NCI-H1694 treated with DMSO at 0.1 percent for 48 hours (cell line): Measurements from ENCODE around the gene IL1RAPL2.
"Not testable (repeated sequence)": the region's sequence is repeated elsewhere in the genome, so short reads cannot be mapped to it uniquely, and the experiment has no call there.

Source experiments
- DNase-seq: peaks from one replicate; lab custom pipeline; 2025; lab: John Stamatoyannopoulos, UW

Gene IL1RAPL2

GRCh38 chrX:104854790-104855340 is 288.9 kb downstream of the IL1RAPL2 start:
- no peak for DNase-seq

DNA sequence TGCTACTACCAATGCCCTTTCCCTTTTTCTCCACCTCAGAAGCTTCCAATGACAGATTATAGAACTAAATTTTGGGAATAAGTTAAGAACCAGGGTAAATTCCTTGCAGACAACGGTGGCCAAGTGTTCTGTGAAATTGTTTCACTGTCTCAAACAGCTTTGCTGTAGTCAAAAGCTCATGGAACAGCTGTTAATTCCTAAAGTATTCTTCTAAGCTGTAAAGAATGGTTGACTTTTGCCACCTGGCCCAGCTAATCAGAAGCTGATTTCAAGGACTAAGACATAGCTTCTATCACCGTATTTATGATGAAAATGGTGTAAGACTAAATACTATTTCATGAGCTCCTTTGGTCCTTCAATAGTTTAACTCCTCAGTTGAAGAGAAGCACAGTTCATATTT is 297.5 kb downstream of the IL1RAPL2 start:
- DNase-seq = no peak

DNA sequence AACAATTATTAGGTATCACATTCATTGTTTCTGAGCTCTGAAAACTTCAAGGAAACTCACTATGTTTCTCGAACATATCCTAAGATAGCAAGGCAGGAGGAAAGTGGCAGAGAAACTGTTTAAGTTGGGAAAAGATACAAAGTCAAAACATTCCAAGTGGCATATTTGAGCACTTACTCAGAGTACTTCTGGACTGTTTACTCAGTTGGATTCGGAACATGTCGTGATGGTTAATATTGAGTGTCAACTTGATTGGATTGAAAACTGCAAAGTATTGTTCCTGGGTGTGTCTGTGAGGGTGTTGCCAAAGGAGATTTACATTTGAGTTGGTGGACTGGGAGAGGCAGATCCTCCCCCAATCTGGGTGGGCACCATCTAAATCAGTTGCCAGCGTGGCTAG is 298.3 kb downstream of the IL1RAPL2 start:
- no peak for DNase-seq

DNA sequence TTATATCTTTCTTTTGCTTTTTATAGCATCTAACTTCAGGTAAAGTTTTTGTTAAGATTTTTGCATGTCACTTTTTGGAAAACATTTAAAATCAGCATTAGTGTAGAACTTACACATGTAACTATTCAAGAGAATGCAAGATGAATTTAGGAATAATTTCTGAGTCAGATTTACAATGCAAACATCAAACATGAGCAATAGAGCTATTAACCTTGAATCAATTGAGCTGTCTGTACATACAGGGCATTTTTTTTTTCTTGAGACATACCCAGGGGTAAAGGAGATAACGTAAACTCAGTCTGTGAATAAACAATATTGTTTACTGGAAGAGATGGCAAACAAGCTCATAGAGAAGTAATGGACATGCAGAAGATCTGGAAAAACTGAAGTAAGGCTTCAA is 311.5 kb downstream of the IL1RAPL2 start:
- DNase-seq = no peak

GRCh38 chrX:104902070-104902469 is 336.1 kb downstream of the IL1RAPL2 start:
- DNase-seq = no peak

GRCh38 chrX:104909694-104910093 is 343.7 kb downstream of the IL1RAPL2 start:
- not testable (repeated sequence) for DNase-seq

DNA sequence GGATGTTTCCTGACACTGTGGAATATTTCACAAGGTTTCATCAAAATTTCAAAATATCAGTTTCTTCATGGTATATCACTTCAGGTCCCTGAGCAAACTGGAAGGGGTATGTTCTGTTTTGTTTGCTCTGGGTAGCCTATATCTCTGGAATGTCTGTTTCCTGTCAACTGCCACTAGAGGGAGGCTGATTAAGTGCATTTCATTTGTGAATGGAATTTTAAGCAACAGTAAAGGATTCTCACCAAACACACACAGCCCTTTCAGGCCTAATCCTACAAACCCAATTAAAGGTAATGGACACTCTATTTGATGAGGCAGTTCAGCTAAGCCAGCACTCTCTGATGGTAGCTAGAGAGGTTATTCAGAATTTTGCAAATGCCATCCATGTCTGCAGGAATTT is 347.3 kb downstream of the IL1RAPL2 start:
- no peak for DNase-seq

DNA sequence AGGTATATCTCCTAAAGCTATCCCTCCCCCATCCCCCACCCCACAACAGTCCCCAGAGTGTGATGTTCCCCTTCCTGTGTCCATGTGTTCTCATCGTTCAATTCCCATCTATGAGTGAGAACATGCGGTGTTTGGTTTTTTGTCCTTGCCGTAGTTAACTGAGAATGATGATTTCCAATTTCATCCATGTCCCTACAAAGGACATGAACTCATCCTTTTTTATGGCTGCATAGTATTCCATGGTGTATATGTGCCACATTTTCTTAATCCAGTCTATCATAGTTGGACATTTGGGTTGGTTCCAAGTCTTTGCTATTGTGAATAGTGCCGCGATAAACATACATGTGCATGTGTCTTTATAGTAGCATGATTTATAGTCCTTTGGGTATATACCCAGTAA is 348.7 kb downstream of the IL1RAPL2 start:
- DNase-seq = not testable (repeated sequence)

GRCh38 chrX:104918122-104918521 is 352.1 kb downstream of the IL1RAPL2 start:
- DNase-seq = no peak

GRCh38 chrX:104921584-104922205 is 355.7 kb downstream of the IL1RAPL2 start:
- DNase-seq = no peak

DNA sequence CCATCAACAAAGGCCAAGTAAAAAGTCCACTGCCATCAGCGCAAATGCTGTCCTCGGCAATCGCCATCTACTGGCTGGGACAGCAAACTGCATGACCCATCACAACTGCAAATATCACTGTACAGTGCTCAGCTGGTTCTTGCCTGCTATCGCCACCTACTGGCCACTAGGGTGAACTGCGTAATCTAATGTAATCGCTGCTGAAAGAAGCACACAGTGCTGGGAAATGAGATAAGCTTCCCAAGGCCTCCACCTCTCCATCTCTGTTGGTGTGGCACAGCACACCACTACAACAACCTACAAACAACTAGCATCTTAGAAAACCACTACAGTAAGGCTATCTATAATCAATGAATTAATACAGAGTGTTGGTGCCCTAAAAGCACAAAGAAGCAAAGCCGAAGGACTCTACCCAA is 356.2 kb downstream of the IL1RAPL2 start:
- DNase-seq = peak; percentile 56

DNA sequence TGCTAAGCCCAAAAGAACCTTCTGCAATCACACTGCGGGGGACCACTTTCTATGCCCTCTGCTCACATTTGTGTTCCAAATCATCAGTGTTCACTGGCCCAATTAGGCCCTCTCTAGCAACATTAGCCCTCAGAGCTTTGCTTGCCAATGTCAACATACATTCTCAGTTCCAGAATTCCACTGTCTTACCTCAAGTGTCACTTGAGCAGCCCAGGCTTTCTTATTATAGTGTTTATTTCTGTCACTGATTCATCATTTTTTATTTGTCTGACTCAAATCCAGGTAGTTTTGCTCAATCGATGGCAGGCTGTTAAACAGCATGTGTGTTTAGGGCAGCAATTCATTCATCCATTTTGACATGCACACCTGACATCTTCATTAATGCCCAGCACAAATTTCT is 363.3 kb downstream of the IL1RAPL2 start:
- no peak for DNase-seq

DNA sequence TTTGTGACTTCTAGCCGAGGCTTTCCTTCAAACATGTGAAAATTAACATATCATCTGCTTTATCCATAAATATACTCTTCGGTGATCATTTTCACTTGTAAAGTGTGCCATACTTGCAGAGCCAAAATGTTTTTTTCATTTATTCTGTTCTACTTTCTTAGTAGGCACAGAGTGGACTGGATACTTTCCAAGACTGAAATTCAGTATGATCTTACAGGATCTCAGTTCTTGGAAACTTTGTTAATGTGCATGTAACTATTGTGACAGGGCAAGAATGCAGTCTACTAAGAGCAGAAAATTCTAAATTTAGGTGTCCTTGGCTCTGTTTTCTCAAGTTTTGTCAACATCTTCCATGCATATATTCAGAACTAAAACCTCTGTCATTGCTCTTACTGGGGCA is 369.6 kb downstream of the IL1RAPL2 start:
- no peak for DNase-seq

DNA sequence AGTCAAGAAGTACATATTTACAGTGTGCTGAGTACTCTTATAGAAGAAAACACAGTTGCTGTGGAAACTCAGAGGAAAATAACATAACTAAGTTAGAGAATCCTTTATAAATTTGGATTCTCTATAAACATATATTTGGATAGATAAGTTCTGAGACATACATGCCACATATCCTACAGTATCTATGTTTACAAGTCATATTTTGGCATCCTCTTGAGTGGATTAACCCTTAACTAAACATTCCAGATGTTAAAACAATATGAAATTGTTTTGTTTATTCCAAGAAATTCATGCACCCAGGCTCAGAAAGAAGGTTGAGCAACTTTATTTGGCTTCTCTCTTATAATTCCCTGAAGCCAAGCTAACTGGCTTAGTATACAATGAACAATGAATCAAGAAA is 387.3 kb downstream of the IL1RAPL2 start:
- no peak for DNase-seq

DNA sequence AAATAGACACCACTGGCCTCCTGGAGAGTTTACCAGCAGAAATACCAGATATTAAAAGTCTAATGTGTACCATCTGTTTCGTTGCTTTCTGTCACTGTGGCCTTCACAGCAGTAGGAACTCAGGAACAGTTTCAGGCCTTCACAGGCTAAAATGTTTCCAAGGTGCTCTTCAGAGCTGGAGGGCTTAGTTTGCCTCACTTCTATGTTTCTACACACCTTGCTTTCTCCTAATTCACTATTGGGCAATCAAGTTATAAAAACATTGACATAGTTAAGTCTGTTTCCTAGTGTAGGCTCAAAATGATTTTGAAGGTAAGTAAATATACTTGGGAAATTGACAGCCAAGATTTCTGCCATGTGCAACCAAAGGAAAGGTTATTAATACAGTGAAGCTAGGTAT is 395.9 kb downstream of the IL1RAPL2 start:
- DNase-seq = no peak

- DNase-seq = no peak
These were observed 402.2 kb downstream of the IL1RAPL2 start for GRCh38 chrX:104968241-104968640.

GRCh38 chrX:104972737-104973136 is 406.7 kb downstream of the IL1RAPL2 start:
- no peak for DNase-seq

DNA sequence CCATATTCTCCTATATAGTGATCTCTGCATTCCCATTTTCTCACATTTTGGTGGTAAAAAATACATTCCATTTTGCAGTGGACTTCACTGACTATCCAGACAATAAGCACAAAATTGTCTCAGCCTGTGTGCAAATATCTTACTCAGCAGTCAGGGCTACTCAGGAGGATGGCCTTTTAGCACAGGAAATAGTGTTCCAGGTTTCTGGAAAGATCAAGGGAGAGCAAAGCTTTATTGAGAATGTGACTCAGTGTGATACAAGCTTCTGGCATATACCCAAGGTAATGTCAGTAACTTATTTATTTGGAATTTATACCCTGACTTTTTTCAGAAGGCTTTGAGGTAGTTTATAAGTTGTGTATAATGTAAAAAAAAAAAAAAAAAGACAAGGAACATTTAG is 421.1 kb downstream of the IL1RAPL2 start:
- DNase-seq = no peak

- no peak for DNase-seq
These were observed 422.0 kb downstream of the IL1RAPL2 start for GRCh38 chrX:104988038-104988437.

- DNase-seq = no peak
These were observed 429.5 kb downstream of the IL1RAPL2 start for GRCh38 chrX:104995546-104995945.

GRCh38 chrX:105006103-105006502 is 440.1 kb downstream of the IL1RAPL2 start:
- no peak for DNase-seq

DNA sequence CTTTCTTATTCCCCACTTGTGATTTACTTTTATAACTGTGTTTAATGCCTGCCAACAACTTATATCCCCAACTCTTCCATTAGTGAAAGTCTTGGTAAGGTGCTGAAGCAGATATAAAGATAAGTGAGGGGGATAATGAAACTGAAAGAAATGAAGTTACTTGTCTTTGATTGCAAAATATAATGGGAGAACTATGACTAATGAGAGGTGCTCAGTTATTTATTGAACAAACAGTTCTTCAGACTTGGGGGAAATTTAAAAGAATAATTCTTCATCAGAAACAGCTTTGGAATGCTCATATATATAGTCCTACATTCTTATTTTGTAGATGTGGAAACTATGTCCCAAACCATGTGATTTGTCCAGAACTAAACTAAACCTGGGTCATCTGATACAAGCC is 441.0 kb downstream of the IL1RAPL2 start:
- no peak for DNase-seq

GRCh38 chrX:105013719-105014118 is 447.7 kb downstream of the IL1RAPL2 start:
- no peak for DNase-seq

DNA sequence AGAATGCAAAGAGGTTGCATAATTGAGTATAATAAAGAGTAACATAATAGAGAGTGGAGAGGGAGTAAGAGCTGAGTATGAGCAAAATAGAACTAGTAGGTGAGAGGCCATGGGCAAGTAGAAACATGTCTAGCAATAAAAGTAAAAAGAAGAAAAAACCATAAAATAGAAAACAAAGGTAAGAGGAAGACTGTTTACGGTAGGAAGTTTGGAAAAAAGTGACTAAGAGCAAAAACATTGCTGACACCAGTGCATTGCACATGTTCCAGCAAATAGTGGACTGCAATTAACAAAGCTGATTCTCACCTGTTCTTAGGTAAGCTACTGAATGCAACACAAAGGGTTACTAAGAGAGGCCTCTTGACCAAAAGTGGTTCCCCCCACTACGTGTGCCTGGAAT is 451.6 kb downstream of the IL1RAPL2 start:
- DNase-seq = no peak
